GM20000 (cell line): ENCODE measurements around the gene PRMT3.

Experiments
- DNase-seq: peaks from one replicate; pipeline ENCODE4 v3.0.0; 2012; ENCODE audit warnings: low spot score
- TF ChIP-seq, protein P1 (sequence below): IDR thresholded peaks from 2 replicates; pipeline ENCODE4 v1.5.1; 2012; ENCODE audit warnings: mild to moderate bottlenecking, control low read depth; ENCODE audit errors: extremely low read depth, missing control alignments

The PRMT3 gene

DNA sequence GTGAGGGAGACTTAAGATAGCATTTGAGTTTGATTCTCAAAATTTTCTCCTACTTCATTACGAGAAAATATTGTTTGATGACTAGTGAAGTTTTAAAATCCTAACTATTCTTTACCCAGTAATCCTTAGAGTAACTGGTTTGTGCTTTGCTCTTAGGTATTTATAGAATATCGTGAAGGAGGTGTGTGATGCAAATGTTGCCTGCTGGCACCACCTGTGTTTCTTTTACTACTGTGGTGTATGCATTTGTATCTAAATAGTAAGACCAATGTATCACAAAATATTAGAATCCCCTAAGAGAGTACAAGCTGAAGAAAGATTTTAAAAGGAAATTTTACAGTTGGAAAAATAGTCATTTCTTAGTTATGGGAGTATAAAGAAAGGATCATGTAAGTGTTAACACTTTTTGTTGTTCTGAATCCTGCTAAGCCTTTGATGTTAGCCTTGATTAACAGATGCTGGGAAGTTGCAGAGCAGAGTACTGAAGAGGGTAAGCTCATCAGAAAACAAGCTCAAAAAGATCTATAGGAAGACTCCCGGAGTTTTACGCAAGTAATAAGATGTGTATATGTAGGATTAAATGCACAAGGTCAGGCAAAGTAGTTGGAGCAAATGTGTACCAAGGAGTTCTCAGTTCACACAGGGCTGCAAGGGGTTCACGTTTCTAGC, 109.7 kb downstream of the PRMT3 start:
- TF ChIP-seq, protein P1, sequence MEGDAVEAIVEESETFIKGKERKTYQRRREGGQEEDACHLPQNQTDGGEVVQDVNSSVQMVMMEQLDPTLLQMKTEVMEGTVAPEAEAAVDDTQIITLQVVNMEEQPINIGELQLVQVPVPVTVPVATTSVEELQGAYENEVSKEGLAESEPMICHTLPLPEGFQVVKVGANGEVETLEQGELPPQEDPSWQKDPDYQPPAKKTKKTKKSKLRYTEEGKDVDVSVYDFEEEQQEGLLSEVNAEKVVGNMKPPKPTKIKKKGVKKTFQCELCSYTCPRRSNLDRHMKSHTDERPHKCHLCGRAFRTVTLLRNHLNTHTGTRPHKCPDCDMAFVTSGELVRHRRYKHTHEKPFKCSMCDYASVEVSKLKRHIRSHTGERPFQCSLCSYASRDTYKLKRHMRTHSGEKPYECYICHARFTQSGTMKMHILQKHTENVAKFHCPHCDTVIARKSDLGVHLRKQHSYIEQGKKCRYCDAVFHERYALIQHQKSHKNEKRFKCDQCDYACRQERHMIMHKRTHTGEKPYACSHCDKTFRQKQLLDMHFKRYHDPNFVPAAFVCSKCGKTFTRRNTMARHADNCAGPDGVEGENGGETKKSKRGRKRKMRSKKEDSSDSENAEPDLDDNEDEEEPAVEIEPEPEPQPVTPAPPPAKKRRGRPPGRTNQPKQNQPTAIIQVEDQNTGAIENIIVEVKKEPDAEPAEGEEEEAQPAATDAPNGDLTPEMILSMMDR, result no peak
- no peak for DNase-seq

DNA sequence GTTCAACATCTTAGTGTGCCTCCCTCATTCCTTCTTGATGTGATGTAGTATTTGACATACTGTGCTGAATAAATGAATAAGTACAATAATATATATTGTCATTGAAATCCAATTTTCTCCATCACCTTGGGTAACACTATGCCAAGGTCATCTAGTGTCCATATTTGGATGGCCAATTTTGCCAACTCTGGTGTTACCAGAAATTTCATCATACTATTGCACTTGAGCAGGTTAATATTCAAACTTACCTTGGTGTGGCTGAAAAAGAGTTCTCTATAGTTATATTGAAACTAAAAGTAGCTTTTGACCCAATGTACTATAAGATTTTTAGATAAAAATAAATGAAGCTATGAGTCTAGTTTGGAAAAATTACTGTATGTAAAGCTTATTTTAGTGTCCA, 113.7 kb downstream of the PRMT3 start:
- TF ChIP-seq, protein P1, result no peak
- no peak for DNase-seq

DNA sequence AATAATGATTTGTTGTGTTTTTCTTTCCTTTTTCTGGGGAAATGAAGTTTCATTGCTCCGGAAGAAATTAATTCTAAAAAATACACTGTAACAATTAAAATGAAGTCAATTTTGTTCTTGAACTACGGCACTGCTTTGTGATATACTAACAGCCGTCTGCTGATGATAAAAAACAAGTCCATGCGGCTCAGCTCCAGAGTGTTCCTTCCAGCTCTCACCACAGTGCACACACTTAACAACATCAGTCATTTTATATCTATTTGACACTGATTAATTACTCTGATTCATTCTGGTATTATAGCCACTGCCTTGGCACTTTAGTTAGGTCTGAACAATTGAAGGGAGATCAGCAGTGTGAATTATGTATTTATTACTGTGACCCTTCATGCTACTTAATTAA, 114.5 kb downstream of the PRMT3 start:
- TF ChIP-seq, protein P1, result no peak
- no peak for DNase-seq

DNA sequence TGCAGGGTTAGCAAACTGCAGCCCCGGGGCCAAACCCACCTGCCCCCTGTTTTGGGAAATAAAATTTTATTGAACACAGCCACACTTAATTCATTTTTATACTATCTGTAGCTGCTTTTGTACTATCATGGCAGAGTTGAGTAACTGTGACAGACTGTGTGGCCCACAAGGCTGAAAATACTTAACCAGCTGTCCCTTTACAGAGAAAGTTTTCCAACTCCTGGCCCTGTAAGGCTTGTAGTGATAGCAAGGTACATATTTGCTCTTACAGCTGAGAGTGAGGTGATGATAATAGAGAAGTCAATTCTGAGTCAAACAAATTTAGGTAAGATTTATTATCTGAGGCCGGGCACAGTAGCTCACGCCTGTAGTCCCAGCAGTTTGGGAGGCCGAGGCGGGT, 124.5 kb downstream of the PRMT3 start:
- DNase-seq, result no peak
- TF ChIP-seq, protein P1, result no peak

DNA sequence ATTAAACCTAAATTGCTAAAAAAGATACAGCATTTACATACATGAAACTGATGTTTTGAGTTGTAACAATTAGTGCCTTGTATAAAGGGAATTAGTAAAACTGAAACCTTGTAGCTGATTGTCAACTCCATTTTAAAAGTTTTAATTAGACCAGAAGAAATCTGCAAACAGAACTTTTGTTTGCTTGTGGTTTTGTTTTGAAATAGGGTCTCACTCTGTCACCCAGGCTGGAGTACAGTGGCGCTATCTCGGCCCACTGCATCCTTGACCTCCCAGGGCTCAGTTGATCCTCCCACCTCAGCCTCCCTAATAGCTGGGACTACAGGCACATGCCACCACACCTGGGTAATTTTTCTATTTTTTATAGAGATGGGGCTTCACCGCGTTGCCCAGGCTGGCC, 125.4 kb downstream of the PRMT3 start:
- TF ChIP-seq, protein P1, result no peak
- no peak for DNase-seq

DNA sequence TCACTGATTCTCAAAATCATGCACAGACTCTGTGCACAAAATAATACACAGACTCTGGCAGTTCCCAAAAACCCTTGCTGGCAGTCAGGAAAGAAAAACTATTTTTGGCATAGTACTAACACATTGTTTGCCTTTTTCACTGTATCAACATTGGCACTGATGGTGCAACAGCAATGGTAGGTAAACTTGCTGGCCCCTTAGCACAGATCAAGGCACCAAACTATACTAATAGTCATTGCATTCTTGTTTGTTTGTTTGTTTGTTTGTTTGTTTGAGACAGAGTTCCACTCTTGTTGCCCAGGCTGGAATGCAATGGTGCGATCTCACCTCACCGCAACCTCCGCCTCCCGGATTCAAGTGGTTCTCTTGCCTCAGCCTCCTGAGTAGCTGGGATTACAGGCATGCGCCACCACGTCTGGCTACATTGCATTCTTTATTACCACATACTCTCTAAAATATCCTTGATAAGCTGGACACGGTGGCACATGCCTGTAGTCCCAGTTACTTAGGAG, 130.9 kb downstream of the PRMT3 start:
- no peak for DNase-seq
- TF ChIP-seq, protein P1, result no peak

DNA sequence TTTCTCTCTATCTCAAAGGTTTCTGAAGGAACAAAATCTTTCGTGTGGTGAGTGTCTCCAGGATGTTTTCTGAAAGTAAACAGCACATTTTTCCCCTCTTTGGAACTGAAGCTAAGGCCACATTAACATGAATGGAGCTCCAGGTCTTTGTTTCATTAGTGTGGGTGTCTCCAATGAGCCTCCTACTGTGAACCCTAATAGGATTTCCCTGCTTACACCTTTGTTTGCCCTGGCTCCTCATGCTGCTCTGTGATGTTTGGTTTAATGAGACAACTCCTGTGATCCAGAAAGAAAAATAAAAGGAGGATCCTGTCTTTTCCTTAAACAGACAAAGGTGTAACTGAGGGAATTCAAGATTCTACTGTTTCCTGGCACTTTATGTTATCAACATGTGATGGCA, 135.0 kb downstream of the PRMT3 start:
- TF ChIP-seq, protein P1, result no peak
- DNase-seq, result no peak
